DOHH2 (cell line): ENCODE measurements around the gene SLC49A3.

Experiments
- H3F3A ChIP-seq: fragments of 200-600 bp; sonication (generic), shearing (Covaris generic); 2 replicates; pipeline ENCODE4 v1.6.0; 2016; ENCODE audit warnings: antibody characterized with exemption, mild to moderate bottlenecking; ENCODE audit not compliant: control insufficient read depth, insufficient read depth
- H3K27ac ChIP-seq: fragments of 200-600 bp; sonication (generic); 2 replicates; pipeline ENCODE4 v1.5.1; 2014; ENCODE audit warnings: low read depth, mild to moderate bottlenecking, low read length, moderate library complexity
- H3K27me3 ChIP-seq: fragments of 200-600 bp; sonication (generic); 2 replicates; pipeline ENCODE4 v1.6.1; 2014; ENCODE audit warnings: mild to moderate bottlenecking, low read length, mixed read lengths; ENCODE audit not compliant: control insufficient read depth
- H3K36me3 ChIP-seq: fragments of 200-600 bp; sonication (generic); 2 replicates; pipeline ENCODE4 v1.6.1; 2014; ENCODE audit warnings: mild to moderate bottlenecking, low read length, moderate library complexity, mixed read lengths; ENCODE audit not compliant: control insufficient read depth
- H3K4me1 ChIP-seq: fragments of 200-600 bp; sonication (generic); 2 replicates; pipeline ENCODE4 v1.6.1; 2014; ENCODE audit warnings: mild to moderate bottlenecking, low read length, mixed read lengths; ENCODE audit not compliant: control insufficient read depth
- H3K4me2 ChIP-seq: fragments of 200-600 bp; sonication (generic); 2 replicates; pipeline ENCODE4 v1.6.0; 2014; ENCODE audit warnings: mild to moderate bottlenecking, low read length, moderate library complexity
- H3K4me3 ChIP-seq: fragments of 200-600 bp; sonication (generic); 2 replicates; pipeline ENCODE4 v1.5.1; 2014; ENCODE audit warnings: mild to moderate bottlenecking, low read length, mixed read lengths
- H3K79me2 ChIP-seq: fragments of 200-600 bp; sonication (generic); 2 replicates; pipeline ENCODE4 v1.6.1; 2014; ENCODE audit warnings: mild to moderate bottlenecking, low read length, mixed read lengths; ENCODE audit not compliant: control insufficient read depth
- H3K9me2 ChIP-seq: fragments of 200-600 bp; sonication (generic); replicated peaks from 2 replicates; pipeline ENCODE4 v1.6.1; 2014; ENCODE audit warnings: mild to moderate bottlenecking, low read length, mixed read lengths; ENCODE audit not compliant: control insufficient read depth
- H3K9me3 ChIP-seq: fragments of 200-600 bp; sonication (generic); 2 replicates; pipeline ENCODE4 v1.6.1; 2014; ENCODE audit warnings: antibody characterized with exemption, low read length, mixed read lengths; ENCODE audit not compliant: control insufficient read depth, insufficient read depth
- H4K20me1 ChIP-seq: fragments of 200-600 bp; sonication (generic); 2 replicates; pipeline ENCODE4 v1.6.0; 2014; ENCODE audit warnings: low read depth, mild to moderate bottlenecking, antibody characterized with exemption, low read length, moderate library complexity; ENCODE audit not compliant: control insufficient read depth, insufficient read depth
- CTCF ChIP-seq: fragments of 200-600 bp; sonication (generic); IDR thresholded peaks from one replicate; pipeline ENCODE4 v1.5.1; 2014; ENCODE audit warnings: antibody characterized with exemption, mild to moderate bottlenecking, low read depth, low read length; ENCODE audit not compliant: poor library complexity, severe bottlenecking
- EZH2phosphoT487 ChIP-seq: fragments of 200-600 bp; sonication (generic); IDR thresholded peaks from 2 replicates; pipeline ENCODE4 v1.6.1; 2017; ENCODE audit warnings: borderline replicate concordance, mild to moderate bottlenecking, antibody characterized with exemption, low read length, moderate library complexity, mixed read lengths

The SLC49A3 gene

GRCh38 chr4:658681-659667 is 30.0 kb downstream of the SLC49A3 start:
- H4K20me1 ChIP-seq, result no peaks in the 10 kb centered on the region
- no peaks in the 10 kb centered on the region for H3F3A ChIP-seq
- H3K4me3 ChIP-seq, result no peak overlapping the region
- peaks cover 11% of the 10 kb centered on the region; the same call in 1 of the 2 replicates for H3K9me3 ChIP-seq
- no peak overlapping the region for H3K27ac ChIP-seq
- H3K36me3 ChIP-seq, result no peaks in the 10 kb centered on the region
- H3K9me2 ChIP-seq, result no peaks in the 10 kb centered on the region
- no peak for TF ChIP-seq EZH2phosphoT487
- no peak for TF ChIP-seq CTCF
- H3K27me3 ChIP-seq, result no peaks in the 10 kb centered on the region
- peaks cover 8% of the 10 kb centered on the region for H3K4me1 ChIP-seq
- no peak overlapping the region for H3K4me2 ChIP-seq
- H3K79me2 ChIP-seq, result no peaks in the 10 kb centered on the region

GRCh38 chr4:657834-658667 is 30.9 kb downstream of the SLC49A3 start:
- Histone ChIP-seq H3K27me3 (no peaks in the 10 kb centered on the region), H3K79me2 (no peaks in the 10 kb centered on the region), H3K36me3 (no peaks in the 10 kb centered on the region), H3K9me2 (no peaks in the 10 kb centered on the region), H3K4me3 (no peak overlapping the region), H3F3A (no peaks in the 10 kb centered on the region), H3K9me3 (peaks cover 11% of the 10 kb centered on the region; the same call in 1 of the 2 replicates), H4K20me1 (no peaks in the 10 kb centered on the region), H3K4me2 (no peak overlapping the region), H3K27ac (no peak overlapping the region), H3K4me1 (peaks cover 2% of the 10 kb centered on the region)
- no peak for TF ChIP-seq EZH2phosphoT487
- no peak for TF ChIP-seq CTCF

- Histone ChIP-seq H3K79me2 (no peaks in the 10 kb centered on the region), H3K27ac (no peak overlapping the region), H4K20me1 (no peaks in the 10 kb centered on the region), H3K4me3 (no peak overlapping the region), H3K4me1 (no peaks in the 10 kb centered on the region), H3K36me3 (no peaks in the 10 kb centered on the region), H3K9me3 (peaks cover 11% of the 10 kb centered on the region; the same call in 1 of the 2 replicates), H3K4me2 (no peak overlapping the region), H3K27me3 (no peaks in the 10 kb centered on the region), H3K9me2 (no peaks in the 10 kb centered on the region), H3F3A (no peaks in the 10 kb centered on the region)
- TF ChIP-seq CTCF (no peak), EZH2phosphoT487 (no peak)
These were observed 31.6 kb downstream of the SLC49A3 start for GRCh38 chr4:657338-657833.
